RCC 7860 (cell line): ENCODE results near the gene LEMD2.

Experiments used
- DNase-seq: peaks from one replicate; pipeline ENCODE4 v3.0.0-alpha.2; 2015; ENCODE audit warnings: low spot score
- FAIRE-seq: peaks from 2 replicates; lab custom pipeline; 2012; peaks lifted over from hg19 to GRCh38; lab: Jason Lieb, UNC

The LEMD2 gene

GRCh38 chr6:33820243-33820642 is 31.3 kb upstream of the LEMD2 start:
- DNase-seq, result no peak
- no peak for FAIRE-seq

DNA sequence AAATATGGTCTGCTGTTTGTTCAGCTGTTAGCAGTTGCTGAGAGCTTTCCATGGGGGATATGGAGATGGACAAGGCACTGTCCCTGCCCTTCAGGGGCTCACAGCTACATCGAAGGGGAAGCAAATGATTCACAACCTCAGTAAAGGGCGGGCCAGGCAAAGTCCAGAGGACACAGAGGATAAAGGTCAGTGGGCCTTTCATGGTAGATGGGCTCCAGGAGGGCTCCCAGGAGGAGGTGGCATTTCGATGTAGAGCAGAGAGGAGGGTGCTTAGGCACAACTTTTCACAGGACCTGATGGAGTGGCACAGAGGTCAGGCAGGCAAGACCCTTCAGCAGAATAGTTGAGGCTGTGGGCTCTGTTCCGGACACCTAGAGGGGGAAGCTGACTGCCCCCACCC is 30.1 kb upstream of the LEMD2 start:
- DNase-seq (no peak), FAIRE-seq (no peak)

DNA sequence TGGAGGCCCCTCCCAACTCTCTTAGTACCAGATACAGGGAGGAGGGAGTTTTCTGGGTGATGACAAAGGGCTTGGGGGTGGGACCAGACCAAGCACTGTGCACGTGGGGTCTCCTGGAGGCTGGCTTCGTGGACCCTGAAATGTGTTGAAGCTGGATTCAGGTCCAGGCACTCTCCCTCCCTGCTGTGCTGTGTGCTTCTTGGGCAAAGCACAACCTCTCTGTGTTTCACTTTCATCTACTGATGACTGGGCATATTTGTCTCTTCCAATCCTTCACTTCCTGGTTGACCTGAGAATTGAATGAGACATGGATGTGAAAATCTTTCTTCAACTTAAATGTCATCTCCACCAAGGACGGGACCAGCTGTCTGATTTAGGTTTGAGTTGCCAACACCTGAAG is 29.4 kb upstream of the LEMD2 start:
- DNase-seq, result no peak
- FAIRE-seq, result no peak

GRCh38 chr6:33817489-33817888 is 28.6 kb upstream of the LEMD2 start:
- FAIRE-seq (no peak), DNase-seq (no peak)

DNA sequence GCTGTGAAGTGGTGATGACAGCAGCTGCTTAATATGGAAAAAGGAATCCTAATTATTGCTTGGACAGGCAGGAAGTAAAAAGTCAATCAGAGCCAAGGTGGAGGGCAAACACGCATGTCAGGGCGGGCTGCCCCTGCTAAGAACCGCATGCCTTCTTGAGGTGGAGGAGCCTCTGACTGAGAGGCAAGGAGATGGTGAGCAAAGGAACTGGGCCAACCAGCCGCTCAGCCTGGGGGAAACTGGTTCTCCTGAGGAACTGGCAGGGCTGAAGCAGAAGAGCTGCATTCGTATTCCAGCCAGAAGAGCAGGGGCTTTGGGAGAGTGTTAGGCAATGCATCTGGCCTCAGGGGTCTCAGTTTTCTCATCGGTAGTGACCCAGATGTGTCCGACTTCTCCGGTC is 28.0 kb upstream of the LEMD2 start:
- DNase-seq (no peak), FAIRE-seq (no peak)

- FAIRE-seq, result no peak
- DNase-seq, result no peak
Observed at GRCh38 chr6:33815854-33816253, 26.9 kb upstream of the LEMD2 start.

DNA sequence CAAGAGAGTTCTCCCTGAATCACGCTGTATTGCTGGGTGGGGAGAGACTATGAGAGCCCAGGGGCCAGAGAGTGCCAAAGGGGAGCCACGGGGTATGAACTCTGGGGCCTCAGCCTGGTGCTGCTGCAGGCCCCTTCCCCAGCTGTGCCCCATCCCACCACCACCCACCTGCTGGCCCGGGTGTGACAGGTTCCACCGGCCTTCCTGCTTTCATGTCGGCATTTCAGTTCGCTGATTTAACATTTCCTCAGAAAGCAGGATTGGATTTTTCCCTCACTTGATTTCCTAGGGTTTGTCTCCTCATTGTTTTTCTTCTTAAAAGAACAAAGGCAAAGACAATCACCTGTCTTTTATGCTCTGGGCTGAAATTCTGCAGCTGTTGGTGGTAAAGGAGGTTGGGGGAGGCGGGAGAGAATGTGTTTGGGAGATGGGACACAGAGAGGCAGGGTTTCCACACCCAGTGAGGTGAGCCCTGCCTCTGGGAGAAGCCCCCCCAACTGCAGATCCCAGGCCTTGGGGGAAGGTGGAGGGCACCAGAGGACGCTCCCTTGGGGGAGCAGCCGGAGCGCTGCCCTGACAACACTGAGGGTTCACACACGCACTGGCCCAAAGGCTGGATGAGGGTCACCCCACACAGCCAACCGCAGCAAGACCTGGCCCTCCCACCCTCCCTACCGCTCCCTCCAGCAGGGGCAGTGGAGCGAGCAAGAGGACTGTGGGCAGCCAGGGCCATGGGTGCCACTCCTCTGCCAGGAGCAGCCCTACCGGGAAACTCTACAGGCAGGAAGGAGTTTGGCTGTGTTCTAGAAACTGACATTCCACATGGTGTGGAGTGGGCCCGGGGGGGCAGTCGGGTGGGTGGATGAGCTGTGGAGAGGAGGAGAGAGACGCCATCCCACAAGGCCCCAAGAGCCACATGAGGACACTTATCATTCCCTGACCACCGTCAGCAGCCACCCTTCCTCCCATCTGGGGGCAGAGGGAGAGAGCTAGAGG is 25.4 kb upstream of the LEMD2 start:
- no peak for DNase-seq
- no peak for FAIRE-seq

GRCh38 chr6:33813246-33813904 is 24.4 kb upstream of the LEMD2 start:
- no peak for FAIRE-seq
- DNase-seq, result no peak

- no peak for FAIRE-seq
- DNase-seq, result no peak
Observed at GRCh38 chr6:33812669-33813068, 23.7 kb upstream of the LEMD2 start.

DNA sequence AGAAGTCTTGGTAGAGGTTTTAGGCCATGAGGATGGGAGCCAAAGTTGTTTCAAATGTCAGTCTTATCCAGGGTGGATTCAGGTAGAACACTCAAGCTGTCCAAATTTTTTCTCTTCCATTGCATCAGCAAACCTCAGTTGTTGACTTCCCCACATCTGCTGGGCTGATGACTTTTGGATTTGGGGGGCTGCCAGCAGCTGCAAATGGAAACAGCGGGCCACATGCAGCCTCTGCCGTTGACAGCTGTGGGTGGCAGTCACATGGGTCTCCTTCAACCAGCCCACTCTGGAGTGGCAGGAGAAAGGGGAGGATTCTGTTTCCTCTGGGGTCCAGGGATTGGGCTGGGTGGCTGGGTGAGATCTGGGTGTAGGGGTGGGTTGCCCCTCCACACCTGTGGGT is 20.7 kb upstream of the LEMD2 start:
- DNase-seq (no peak), FAIRE-seq (no peak)

DNA sequence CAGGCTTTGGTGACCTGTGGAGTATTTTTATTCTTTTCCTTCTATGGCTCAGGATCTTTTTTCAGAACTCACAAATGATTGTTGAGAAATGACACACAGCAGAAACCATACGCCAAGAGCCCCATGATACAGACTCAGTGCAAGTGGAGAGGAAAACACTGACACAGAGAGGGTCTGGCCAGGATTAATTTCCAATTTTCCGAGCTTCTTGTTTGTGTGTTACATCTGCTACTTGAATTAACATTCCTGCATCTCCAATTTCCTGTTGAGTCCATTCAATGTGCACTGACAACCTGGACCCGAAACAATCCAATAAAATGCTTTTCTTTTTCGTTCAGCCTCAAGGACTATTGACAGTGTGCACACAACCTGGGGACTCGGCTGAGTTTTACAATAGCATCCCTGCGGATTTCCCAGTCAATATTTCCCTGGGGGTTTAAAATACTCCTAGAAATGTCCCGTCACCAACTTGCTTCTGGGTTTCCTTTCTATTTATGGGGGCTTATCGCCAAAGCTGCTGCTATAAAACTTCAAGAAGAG is 19.8 kb upstream of the LEMD2 start:
- DNase-seq (no peak), FAIRE-seq (no peak)

GRCh38 chr6:33807606-33808005 is 18.7 kb upstream of the LEMD2 start:
- DNase-seq, result no peak
- no peak for FAIRE-seq

DNA sequence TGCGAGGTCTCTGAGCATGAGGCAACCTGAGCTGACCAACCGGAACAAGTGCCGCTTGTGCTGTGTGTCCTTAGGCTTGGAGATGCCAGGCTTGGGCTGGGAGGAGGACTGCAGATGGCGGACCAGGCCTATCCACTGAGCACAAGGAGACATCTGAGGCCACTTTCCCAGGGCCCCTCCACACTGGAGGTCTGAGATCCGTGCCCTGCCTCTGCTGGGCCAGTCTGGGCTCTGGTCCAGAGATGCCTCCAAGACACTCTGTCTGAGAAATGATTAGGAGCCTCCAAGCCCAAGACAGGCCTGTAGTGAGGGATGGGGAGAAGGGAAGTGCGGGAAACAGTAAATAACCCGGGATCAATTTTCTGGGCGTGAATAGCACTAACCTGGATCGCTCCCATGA is 17.9 kb upstream of the LEMD2 start:
- DNase-seq, result no peak
- FAIRE-seq, result no peak

DNA sequence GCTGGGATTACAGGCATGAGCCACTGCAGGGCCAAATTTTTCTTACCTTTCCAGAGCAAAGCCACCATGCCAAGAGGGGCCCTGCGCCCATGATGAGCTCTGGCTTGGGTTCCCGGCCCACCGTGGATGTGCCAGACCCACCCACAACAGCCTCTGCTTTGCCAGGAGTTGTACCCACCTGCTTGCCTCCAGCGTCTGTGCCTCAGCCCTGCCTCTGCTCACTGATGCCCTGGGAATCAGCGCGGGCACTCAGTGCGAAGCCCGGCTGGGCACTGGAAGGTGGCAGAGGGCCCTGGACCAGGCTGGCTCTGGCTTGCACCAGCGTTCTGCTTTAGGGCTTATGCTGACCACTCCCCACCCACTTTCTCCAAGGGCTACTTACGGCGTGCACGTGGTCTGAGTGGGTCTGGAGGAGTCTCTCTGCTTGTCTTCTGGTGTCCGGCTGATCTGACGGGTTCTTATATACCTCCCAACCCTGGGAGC is 14.7 kb upstream of the LEMD2 start, which contains the start of gene MLN:
Gene MLN (minus strand): TSS at position 433 of the 483 bp plus-strand sequence. CDS start 2,840 bp downstream, outside the sequence.
- no peak for DNase-seq
- no peak for FAIRE-seq

DNA sequence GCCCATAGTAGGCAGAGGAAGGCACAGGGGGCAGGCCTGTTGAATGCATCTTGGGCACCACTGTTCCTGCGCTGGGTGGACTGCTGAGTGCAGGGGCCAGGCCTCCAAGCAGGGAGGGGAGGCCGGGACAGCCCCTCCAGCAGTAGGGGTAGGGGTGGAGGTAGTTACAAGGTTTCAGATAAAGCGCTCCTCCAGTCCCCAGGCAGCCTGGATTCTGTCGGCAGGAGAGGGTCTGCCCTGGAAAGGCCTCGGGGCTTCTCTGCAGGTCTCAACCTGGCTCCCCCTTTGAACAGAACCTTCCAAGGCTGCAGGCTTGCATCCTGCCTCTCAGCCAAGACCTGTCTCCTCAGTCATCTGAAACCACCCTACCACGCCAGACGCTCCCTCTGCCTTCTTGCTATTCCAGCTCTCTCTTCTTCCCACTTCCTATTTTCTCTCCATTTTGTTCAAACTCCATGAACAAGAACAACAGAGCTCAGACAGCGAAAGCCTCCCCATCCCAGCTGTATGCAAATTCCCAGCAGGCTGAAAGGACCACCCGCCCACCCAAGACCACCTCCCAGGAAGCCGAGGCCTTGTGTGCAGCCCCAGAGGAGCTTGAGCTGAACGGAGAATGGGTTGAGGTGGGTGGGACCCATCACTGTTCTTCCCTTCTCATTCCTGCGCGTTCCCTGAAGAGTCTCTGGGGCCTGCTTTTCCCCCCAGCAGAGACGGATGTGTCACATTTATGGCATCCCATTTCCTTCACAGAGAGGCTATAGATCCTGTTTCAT is 13.4 kb upstream of the LEMD2 start:
- DNase-seq (no peak), FAIRE-seq (no peak)

- no peak for FAIRE-seq
Observed at GRCh38 chr6:33801611-33802010, 12.7 kb upstream of the LEMD2 start.

GRCh38 chr6:33800248-33800969 is 11.5 kb upstream of the LEMD2 start:
- DNase-seq (no peak), FAIRE-seq (no peak)

More at GRCh38 chr6:33801611-33802010, 12.7 kb upstream of the LEMD2 start:
- no peak for DNase-seq

- FAIRE-seq (no peak), DNase-seq (no peak)
Observed at GRCh38 chr6:33799454-33800113, 10.7 kb upstream of the LEMD2 start.

DNA sequence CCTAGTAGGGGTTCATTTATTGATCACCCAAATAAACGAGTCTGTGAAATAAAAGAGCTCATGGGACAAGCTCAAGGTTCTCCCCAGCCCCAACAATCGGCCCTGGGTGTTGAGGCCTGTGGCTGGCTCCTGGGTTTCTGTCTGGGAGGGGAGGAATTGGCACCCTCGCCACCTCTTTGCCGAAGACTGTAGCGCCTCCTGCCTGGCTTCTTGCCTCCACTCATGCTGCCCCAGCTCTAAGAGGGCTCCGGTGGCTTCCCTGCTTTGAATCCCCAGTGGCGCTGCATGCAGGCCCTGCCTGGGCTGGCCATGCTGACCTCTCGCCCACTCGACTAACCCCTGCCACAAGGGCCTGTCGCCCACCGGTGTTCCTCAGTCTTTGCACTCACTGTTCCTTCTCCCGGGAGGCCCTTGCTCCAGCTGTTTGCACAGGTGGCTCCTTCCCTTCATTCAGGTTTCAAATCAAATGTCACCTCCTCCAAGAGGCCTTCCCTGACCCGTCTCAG is 9.5 kb upstream of the LEMD2 start:
- FAIRE-seq (no peak), DNase-seq (no peak)
